ENCODE results near the gene RHOBTB3.
"Not testable (repeated sequence)": the region's sequence is repeated elsewhere in the genome, so short reads cannot be mapped to it uniquely, and the experiment has no call there.

DNA sequence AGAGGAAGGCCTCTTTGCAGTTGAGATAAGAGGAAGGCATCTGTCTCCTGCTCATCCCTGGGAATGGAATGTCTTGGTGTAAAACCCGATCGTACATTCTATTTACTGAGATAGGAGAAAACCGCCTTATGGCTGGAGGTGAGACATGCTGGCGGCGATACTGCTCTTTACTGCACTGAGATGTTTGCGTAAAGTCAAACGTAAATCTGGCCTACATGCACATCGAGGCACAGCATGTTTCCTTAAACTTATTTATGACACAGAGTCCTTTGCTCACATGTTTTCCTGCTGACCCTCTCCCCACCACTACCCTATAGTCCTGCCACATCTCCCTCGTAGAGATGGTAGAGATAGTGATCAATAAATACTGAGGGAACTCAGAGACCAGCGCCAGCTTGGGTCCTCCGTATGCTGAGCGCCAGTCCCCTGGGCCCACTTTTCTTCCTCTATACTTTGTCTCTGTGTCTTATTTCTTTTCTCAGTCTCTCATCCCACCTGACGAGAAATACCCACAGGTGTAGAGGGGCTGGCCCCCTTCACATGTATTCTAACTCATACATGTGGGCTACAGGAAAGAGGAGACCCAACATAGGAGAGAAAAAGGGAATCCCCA is 80.4 kb downstream of the RHOBTB3 start:
- TF ChIP-seq, protein P1, sequence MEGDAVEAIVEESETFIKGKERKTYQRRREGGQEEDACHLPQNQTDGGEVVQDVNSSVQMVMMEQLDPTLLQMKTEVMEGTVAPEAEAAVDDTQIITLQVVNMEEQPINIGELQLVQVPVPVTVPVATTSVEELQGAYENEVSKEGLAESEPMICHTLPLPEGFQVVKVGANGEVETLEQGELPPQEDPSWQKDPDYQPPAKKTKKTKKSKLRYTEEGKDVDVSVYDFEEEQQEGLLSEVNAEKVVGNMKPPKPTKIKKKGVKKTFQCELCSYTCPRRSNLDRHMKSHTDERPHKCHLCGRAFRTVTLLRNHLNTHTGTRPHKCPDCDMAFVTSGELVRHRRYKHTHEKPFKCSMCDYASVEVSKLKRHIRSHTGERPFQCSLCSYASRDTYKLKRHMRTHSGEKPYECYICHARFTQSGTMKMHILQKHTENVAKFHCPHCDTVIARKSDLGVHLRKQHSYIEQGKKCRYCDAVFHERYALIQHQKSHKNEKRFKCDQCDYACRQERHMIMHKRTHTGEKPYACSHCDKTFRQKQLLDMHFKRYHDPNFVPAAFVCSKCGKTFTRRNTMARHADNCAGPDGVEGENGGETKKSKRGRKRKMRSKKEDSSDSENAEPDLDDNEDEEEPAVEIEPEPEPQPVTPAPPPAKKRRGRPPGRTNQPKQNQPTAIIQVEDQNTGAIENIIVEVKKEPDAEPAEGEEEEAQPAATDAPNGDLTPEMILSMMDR (IDR thresholded peaks at IDR 0.05), result not testable (repeated sequence)
- not testable (repeated sequence) for TF ChIP-seq POLR2AphosphoS5 (IDR thresholded peaks at IDR 0.05)
